Heart right ventricle (tissue), 16 donors: Measurements from ENCODE around the gene CCM2. TPM values are rescaled to one million over a fixed set of nuclear protein-coding genes. Genes with fewer than 3 reads are reported as not detected.

Experiments used
- ATAC-seq, 8 donors: fragments of 200-7000 bp; cut with Tn5 transposase; one replicate each; pipeline ENCODE4 v1.9.1; 2020; ENCODE audit warnings: mild to moderate bottlenecking in 8 of 8, moderate library complexity in 8 of 8, moderate number of reproducible peaks in 1 of 8
- DNase-seq, 2 donors: peaks; one replicate each; pipeline ENCODE4 v3.0.0-alpha.2; 2020
- H3K27ac ChIP-seq, 10 donors: fragments of 200-600 bp; sonication (generic) in 2 of 10; one replicate each; pipeline versions ENCODE4 v1.5.0 to v1.8.0; 2020 to 2022; ENCODE audit warnings: mild to moderate bottlenecking in 3 of 10
- H3K27me3 ChIP-seq, 7 donors: fragments of 200-600 bp; one replicate each; pipeline ENCODE4 v1.8.0; 2021 to 2022; ENCODE audit warnings: mild to moderate bottlenecking in 2 of 7
- H3K36me3 ChIP-seq, 9 donors: fragments of 200-600 bp; sonication (generic) in 1 of 9; one replicate each; pipeline versions ENCODE4 v1.5.0 to v1.8.0; 2020 to 2022; ENCODE audit warnings: mild to moderate bottlenecking in 2 of 9
- H3K4me1 ChIP-seq, 9 donors: fragments of 200-600 bp; sonication (generic) in 1 of 9; one replicate each; pipeline versions ENCODE4 v1.5.0 to v1.8.0; 2020 to 2022; ENCODE audit warnings: mild to moderate bottlenecking in 4 of 9
- H3K4me3 ChIP-seq, 10 donors: fragments of 200-600 bp; sonication (generic) in 2 of 10; one replicate each; pipeline versions ENCODE4 v1.5.0 to v1.8.0; 2020 to 2022; ENCODE audit warnings: mild to moderate bottlenecking in 7 of 10, moderate library complexity in 2 of 10
- H3K9me3 ChIP-seq, 11 donors: fragments of 200-600 bp in 10 of 11; sonication (generic) in 2 of 11; one replicate each; pipeline versions ENCODE4 v1.5.0 to v1.8.0; 2013 to 2022; ENCODE audit warnings: mild to moderate bottlenecking in 2 of 11, control low read depth in 1 of 11, moderate library complexity in 1 of 11
- WGBS, 2 donors: extraction: QIAGEN DNeasy Blood & Tissue Kit; methylation state at CpG; one replicate each; pipeline ENCODE4 v1.1.7; 2013; ENCODE audit warnings: inconsistent platforms in 1 of 2; 5-methylcytosine and 5-hydroxymethylcytosine counted together
- intact Hi-C, 10 donors: fragments of 100-400 bp; cut with DNase I; formaldehyde crosslinking; loops; one replicate each; pipeline versions ENCODE4 v1.11.1 to v1.14.2; 2022
- polyA plus RNA-seq, 2 donors: library from polyadenylated mRNA; stranded (reverse); fragments of 200-250 nt; gene quantifications; one replicate each; pipeline ENCODE4 v1.2.3, GENCODE V29; 2013
- total RNA-seq, 10 donors: library from RNA; stranded (reverse); fragmentation: NEBNext Ultra II Directional in 3 of 10; extraction: Animal tissue kit (Norgen Biotek cat#: 25700) in 3 of 10; gene quantifications; one replicate each; pipeline versions ENCODE4 v1.2.1 to v1.2.4, GENCODE V29; 2021 to 2023
- TF ChIP-seq, protein P1 (sequence below), 9 donors: fragments of 200-600 bp; sonication (generic) in 2 of 9; IDR thresholded peaks; one replicate each; pipeline versions ENCODE4 v1.5.0 to v1.8.0; 2021 to 2022; ENCODE audit warnings: antibody characterized with exemption in 9 of 9, mild to moderate bottlenecking in 5 of 9, moderate library complexity in 1 of 9
- donor health status: Arrhythmogenic right ventricular cardiomyopathy.
- donor health status: ischemic (EF 13 %, LVEDD 7.1; RV severe dilation, severe dysfunction).
- donor health status: healthy with polysubstance abuse.
- donor health status: DM: no; HTN: yes; CAD: no.
- donor health status: DM: no; HTN: no; CAD: no.
- donor health status: ischemic (EF 25% LVEDD 6.9; RV normal size, moderate dysfunction).
- donor health status: ischemic (EF 25% LVEDD 5.7; RV mildly dilated, moderate dysfunction).
- donor health status: healthy.
- donor health status: DM: yes; HTN: yes; CAD: no.
- donor health status: Ischemic cardiomyopathy.
- donor health status: ischemic (EF 35%, LVEDD 5.7; RV mildly dilated, moderate dysfunction).
- donor health status: nonischemic (EF 11% LVEDD 7.7; RV severe dilation, severe dysfunction).
- donor health status: DM: yes; HTN: yes; CAD: no.
- donor health status: PGD.
- donor health status: ischemic (EF 29% LVEDD 5.4; RV normal size, mild dysfunction).
- donor health status: nonischemic (EF 23%, LVEDD 6.1; RV moderate dilation, normal function).

The CCM2 gene
- total and polyA plus RNA-seq, 12 donors = 21.5 to 71.1 (median 25.7) TPM

DNA sequence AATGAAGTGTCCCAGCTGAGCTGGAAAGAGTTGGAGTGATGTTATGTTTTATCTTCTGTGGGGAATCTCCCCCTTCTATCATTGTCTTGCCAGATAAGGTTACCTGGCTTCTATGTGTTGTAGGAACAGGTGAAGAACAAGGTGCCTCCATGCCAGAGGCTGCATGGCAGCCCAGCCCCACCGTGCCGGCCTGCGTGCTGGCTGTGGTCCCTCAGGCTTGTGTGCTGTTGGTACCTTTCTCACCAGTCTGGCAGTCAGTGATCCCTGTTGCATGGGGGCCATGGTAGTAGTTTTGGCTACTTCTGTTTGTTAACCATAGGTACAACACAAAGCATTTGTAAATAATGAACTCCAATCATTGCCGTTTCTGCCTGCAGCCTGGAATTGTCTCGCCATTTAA lies 37.9 kb downstream of the CCM2 start:
- intact Hi-C loops = no loop called here
- Histone ChIP-seq H3K27ac (no peak overlapping the region), H3K36me3 (peaks cover 0 to 55% (median 6%) of the 10 kb centered on the region in 9 donors), H3K4me1 (peaks cover 0 to 41% (median 21%) of the 10 kb centered on the region in 9 donors), H3K27me3 (no peaks in the 10 kb centered on the region), H3K9me3 (no peaks in the 10 kb centered on the region), H3K4me3 (no peak overlapping the region)
- 93 to 98% methylated on average over 5 of the region's 5 CpGs for WGBS, 2 donors
- no peak for DNase-seq
- TF ChIP-seq, protein P1, sequence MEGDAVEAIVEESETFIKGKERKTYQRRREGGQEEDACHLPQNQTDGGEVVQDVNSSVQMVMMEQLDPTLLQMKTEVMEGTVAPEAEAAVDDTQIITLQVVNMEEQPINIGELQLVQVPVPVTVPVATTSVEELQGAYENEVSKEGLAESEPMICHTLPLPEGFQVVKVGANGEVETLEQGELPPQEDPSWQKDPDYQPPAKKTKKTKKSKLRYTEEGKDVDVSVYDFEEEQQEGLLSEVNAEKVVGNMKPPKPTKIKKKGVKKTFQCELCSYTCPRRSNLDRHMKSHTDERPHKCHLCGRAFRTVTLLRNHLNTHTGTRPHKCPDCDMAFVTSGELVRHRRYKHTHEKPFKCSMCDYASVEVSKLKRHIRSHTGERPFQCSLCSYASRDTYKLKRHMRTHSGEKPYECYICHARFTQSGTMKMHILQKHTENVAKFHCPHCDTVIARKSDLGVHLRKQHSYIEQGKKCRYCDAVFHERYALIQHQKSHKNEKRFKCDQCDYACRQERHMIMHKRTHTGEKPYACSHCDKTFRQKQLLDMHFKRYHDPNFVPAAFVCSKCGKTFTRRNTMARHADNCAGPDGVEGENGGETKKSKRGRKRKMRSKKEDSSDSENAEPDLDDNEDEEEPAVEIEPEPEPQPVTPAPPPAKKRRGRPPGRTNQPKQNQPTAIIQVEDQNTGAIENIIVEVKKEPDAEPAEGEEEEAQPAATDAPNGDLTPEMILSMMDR (IDR thresholded peaks at IDR 0.05) = no peak
- no peak for ATAC-seq

DNA sequence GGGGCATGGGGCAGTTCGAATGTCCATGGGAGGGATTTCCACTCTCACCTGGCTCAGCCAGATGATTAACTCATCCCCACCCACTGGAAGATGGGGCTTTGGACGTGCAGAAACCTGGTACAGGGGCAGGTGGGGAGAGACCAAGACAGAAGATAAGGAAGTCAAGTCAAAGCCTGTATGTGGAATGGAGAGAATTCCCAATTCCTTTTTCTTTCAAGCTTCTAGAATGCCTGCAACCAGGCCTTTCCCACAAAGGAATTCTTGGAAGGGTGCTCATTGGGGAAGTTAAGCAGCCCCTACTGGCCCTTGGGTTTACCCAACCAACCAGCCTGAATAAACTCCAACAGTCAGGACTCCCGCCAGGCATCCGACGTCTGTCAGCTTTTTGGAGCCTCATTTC lies 39.1 kb downstream of the CCM2 start:
- Histone ChIP-seq H3K4me1 (peaks cover 0 to 29% (median 8%) of the 10 kb centered on the region in 9 donors), H3K36me3 (peaks cover 0 to 68% (median 6%) of the 10 kb centered on the region in 9 donors), H3K9me3 (no peaks in the 10 kb centered on the region), H3K27me3 (no peaks in the 10 kb centered on the region), H3K4me3 (no peak overlapping the region), H3K27ac (no peak overlapping the region)
- intact Hi-C loops = no loop called here
- DNase-seq (no peak), ATAC-seq (no peak)
- TF ChIP-seq, protein P1 (IDR thresholded peaks at IDR 0.05) = no peak
- WGBS, 2 donors = 91 to 94% methylated on average over 5 of the region's 5 CpGs

DNA sequence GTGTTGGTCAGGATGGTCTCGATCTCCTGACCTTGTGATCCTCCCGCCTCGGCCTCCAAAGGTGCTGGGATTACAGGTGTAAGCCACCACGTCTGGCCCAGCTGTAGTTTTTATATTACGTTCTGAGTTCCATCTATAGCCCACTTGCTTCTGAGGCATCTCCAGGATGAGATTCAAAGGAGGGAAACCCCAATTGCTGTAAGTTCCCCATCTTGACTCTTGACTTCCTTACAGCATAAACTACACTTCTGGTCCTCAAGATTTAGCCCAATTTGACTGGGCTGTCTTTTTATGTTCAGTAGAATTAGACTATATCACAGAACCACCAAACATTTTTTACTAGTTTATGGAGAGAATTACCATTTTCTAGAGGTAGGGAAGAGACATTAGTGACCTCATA lies 44.3 kb downstream of the CCM2 start:
- ATAC-seq = no peak

DNA sequence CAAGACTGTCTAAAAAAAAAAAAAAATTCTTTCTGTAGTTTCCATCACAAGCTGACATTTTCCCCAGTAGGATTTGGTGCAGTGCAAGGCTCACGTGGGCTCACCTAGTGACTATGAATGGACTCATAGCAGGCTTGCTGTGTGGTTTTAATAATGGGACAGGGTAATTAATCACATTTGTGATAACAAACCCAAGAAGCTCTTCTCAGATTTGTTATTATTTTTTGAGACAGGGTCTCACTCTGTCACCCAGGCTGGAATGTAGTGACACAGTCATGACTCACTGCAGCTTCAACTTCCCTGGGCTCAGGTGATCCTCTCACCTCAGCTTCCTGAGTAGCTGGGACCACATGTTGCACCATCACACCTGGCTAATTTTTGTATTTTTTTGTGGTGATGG lies 48.7 kb downstream of the CCM2 start:
- 97 to 98% methylated on average over 1 of the region's 1 CpG for WGBS, 2 donors
- ATAC-seq (no peak), DNase-seq (no peak)
- intact Hi-C loops = no loop called here
- Histone ChIP-seq H3K27ac (no peak overlapping the region), H3K4me1 (no peaks in the 10 kb centered on the region), H3K36me3 (peaks cover 0 to 95% (median 0%) of the 10 kb centered on the region in 9 donors), H3K9me3 (no peaks in the 10 kb centered on the region), H3K27me3 (no peaks in the 10 kb centered on the region), H3K4me3 (no peak overlapping the region)
- TF ChIP-seq, protein P1 (IDR thresholded peaks at IDR 0.05) = no peak

More for the DNA sequence above, 44.3 kb downstream of the CCM2 start:
- WGBS, 2 donors = 77 to 79% methylated on average over 5 of the region's 5 CpGs
- H3K27ac ChIP-seq = no peak overlapping the region
- H3K4me3 ChIP-seq = no peak overlapping the region
- peaks cover 0 to 100% (median 6%) of the 10 kb centered on the region in 9 donors for H3K36me3 ChIP-seq
- intact Hi-C loops = no loop called here
- DNase-seq = no peak
- no peaks in the 10 kb centered on the region for H3K27me3 ChIP-seq
- TF ChIP-seq, protein P1 (IDR thresholded peaks at IDR 0.05) = no peak
- no peaks in the 10 kb centered on the region for H3K4me1 ChIP-seq
- H3K9me3 ChIP-seq = no peaks in the 10 kb centered on the region
